ENCODE data around the gene SMG6.

SMG6 gene

GRCh38 chr17:2022647-2023240 lies 280.8 kb downstream of the SMG6 start (continued):
- no peak for TF ChIP-seq PRDM10 (tag by site-specific recombination; IDR thresholded peaks at IDR 0.05)

GRCh38 chr17:2020721-2021120 lies 282.9 kb downstream of the SMG6 start:
- Histone ChIP-seq H3K36me3 (ENCODE audit: control insufficient read depth in 2 of 2, insufficient read depth in 1 of 2, low read length in 2 of 2) (no peaks in the 10 kb centered on the region), H3K4me3 (ENCODE audit: low read depth, low read length) (no peak overlapping the region), H3K27ac (ENCODE audit: extremely low read depth, low read depth, low read length) (no peak overlapping the region), H3K9me3 (ENCODE audit: control insufficient read depth, insufficient read depth, low read depth, low read length) (no peaks in the 10 kb centered on the region), H3K4me1 (ENCODE audit: control insufficient read depth, insufficient read depth, low read length) (peaks cover 10% of the 10 kb centered on the region; the same call in 1 of the 2 replicates)
- CTCF ChIA-PET = interaction anchor here (0.6 to 1.5 kb wide), 3 partner anchors 11 to 130 kb away, joined by 3 to 6 read pairs (median 4); no protein-coding TSS in a partner anchor
- POLR2A ChIA-PET = no interaction called here
- TF ChIP-seq ZNF600 (tag by site-specific recombination; IDR thresholded peaks at IDR 0.05) (no peak), ZNF280C (tag by site-specific recombination; IDR thresholded peaks at IDR 0.05) (no peak), PATZ1 (tag by site-specific recombination; IDR thresholded peaks at IDR 0.05) (no peak)

- POLR2A ChIA-PET = interaction anchor here (0.6 kb wide), 1 partner anchor 97 kb away, joined by 3 read pairs; no protein-coding TSS in a partner anchor
- no peak for TF ChIP-seq ZNF280D (tag by site-specific recombination; IDR thresholded peaks at IDR 0.05)
- no peak for TF ChIP-seq GFI1B (tag by site-specific recombination; IDR thresholded peaks at IDR 0.05)
- TF ChIP-seq ZNF391 (tag by site-specific recombination; IDR thresholded peaks at IDR 0.05; ENCODE audit: borderline replicate concordance, low read depth) = no peak
- no peak for TF ChIP-seq ZNF626 (tag by site-specific recombination; IDR thresholded peaks at IDR 0.05)
- TF ChIP-seq PATZ1 (tag by site-specific recombination; IDR thresholded peaks at IDR 0.05) = no peak
- no peak for TF ChIP-seq ZNF76 (tag by site-specific recombination; IDR thresholded peaks at IDR 0.05; ENCODE audit: borderline replicate concordance, low read depth)
- TF ChIP-seq SALL2 (tag by site-specific recombination; IDR thresholded peaks at IDR 0.05; ENCODE audit: borderline replicate concordance) = no peak
- TF ChIP-seq ZNF488 (tag by site-specific recombination; IDR thresholded peaks at IDR 0.05) = no peak
- TF ChIP-seq OVOL3 (tag by site-specific recombination; IDR thresholded peaks at IDR 0.05) = no peak
- TF ChIP-seq EGR2 (tag by site-specific recombination; IDR thresholded peaks at IDR 0.05; ENCODE audit: low read depth) = no peak
- TF ChIP-seq ZNF837 (tag by site-specific recombination; IDR thresholded peaks at IDR 0.05) = no peak
These were observed 283.9 kb downstream of the SMG6 start for GRCh38 chr17:2019723-2020122.

More at GRCh38 chr17:2019723-2020122, 283.9 kb downstream of the SMG6 start:
- CTCF ChIA-PET = interaction anchor here (0.6 to 1.5 kb wide), 4 partner anchors 10 to 223 kb away, joined by 3 to 5 read pairs (median 4); no protein-coding TSS in a partner anchor
- H3K36me3 ChIP-seq (ENCODE audit: control insufficient read depth in 2 of 2, insufficient read depth in 1 of 2, low read length in 2 of 2) = no peaks in the 10 kb centered on the region
- no peak overlapping the region for H3K27ac ChIP-seq (ENCODE audit: extremely low read depth, low read depth, low read length)
- H3K4me1 ChIP-seq (ENCODE audit: control insufficient read depth, insufficient read depth, low read length) = peaks cover 9% of the 10 kb centered on the region; the same call in 1 of the 2 replicates
- H3K4me3 ChIP-seq (ENCODE audit: low read depth, low read length) = no peak overlapping the region
- H3K9me3 ChIP-seq (ENCODE audit: control insufficient read depth, insufficient read depth, low read depth, low read length) = no peaks in the 10 kb centered on the region
